ENCODE data around the gene NUDT22.
A peak's percentile ranks its signal among the peaks of the same experiment; 100 is the strongest.

The NUDT22 gene

GRCh38 chr11:64235437-64236161, 9.5 kb downstream of the NUDT22 start:
- Histone ChIP-seq H3K4me3 (ENCODE audit: low read length) (no peak overlapping the region), H3K4me1 (ENCODE audit: insufficient read depth, low read length) (peaks cover 14% of the 10 kb centered on the region), H2AFZ (ENCODE audit: low read depth, low read length) (no peak overlapping the region), H3K36me3 (ENCODE audit: insufficient read depth, low read length) (no peaks in the 10 kb centered on the region), H3K27me3 (ENCODE audit: insufficient read depth, low read length) (no peaks in the 10 kb centered on the region), H3K9me3 (ENCODE audit: low read length) (no peaks in the 10 kb centered on the region)

GRCh38 chr11:64237484-64237951, 11.4 kb downstream of the NUDT22 start:
- Histone ChIP-seq H3K4me1 (ENCODE audit: insufficient read depth, low read length) (peaks cover 13% of the 10 kb centered on the region), H3K4me3 (ENCODE audit: low read length) (no peak overlapping the region), H3K36me3 (ENCODE audit: insufficient read depth, low read length) (no peaks in the 10 kb centered on the region), H3K9me3 (ENCODE audit: low read length) (no peaks in the 10 kb centered on the region), H3K27me3 (ENCODE audit: insufficient read depth, low read length) (no peaks in the 10 kb centered on the region), H2AFZ (ENCODE audit: low read depth, low read length) (no peak overlapping the region)

GRCh38 chr11:64238076-64238475, 12.0 kb downstream of the NUDT22 start:
- no peak overlapping the region for H3K4me3 ChIP-seq (ENCODE audit: low read length)
- H3K27me3 ChIP-seq (ENCODE audit: insufficient read depth, low read length), result no peaks in the 10 kb centered on the region
- peaks cover 15% of the 10 kb centered on the region for H3K4me1 ChIP-seq (ENCODE audit: insufficient read depth, low read length)
- no peak overlapping the region for H2AFZ ChIP-seq (ENCODE audit: low read depth, low read length)
- H3K9me3 ChIP-seq (ENCODE audit: low read length), result no peaks in the 10 kb centered on the region
- H3K36me3 ChIP-seq (ENCODE audit: insufficient read depth, low read length), result peaks cover 2% of the 10 kb centered on the region

GRCh38 chr11:64238999-64239398, 12.9 kb downstream of the NUDT22 start:
- H2AFZ ChIP-seq (ENCODE audit: low read depth, low read length), result no peak overlapping the region
- no peaks in the 10 kb centered on the region for H3K27me3 ChIP-seq (ENCODE audit: insufficient read depth, low read length)
- peaks cover 17% of the 10 kb centered on the region for H3K4me1 ChIP-seq (ENCODE audit: insufficient read depth, low read length)
- H3K9me3 ChIP-seq (ENCODE audit: low read length), result no peaks in the 10 kb centered on the region
- peaks cover 11% of the 10 kb centered on the region for H3K36me3 ChIP-seq (ENCODE audit: insufficient read depth, low read length)
- no peak overlapping the region for H3K4me3 ChIP-seq (ENCODE audit: low read length)

GRCh38 chr11:64239662-64240434, 13.8 kb downstream of the NUDT22 start:
- Histone ChIP-seq H2AFZ (ENCODE audit: low read depth, low read length) (no peak overlapping the region), H3K4me3 (ENCODE audit: low read length) (peak overlapping the region; percentile 89)

GRCh38 chr11:64240435-64241240, 14.6 kb downstream of the NUDT22 start, which contains the start of gene FKBP2:
Gene FKBP2, plus strand, starts transcription at chr11:64241095. Its CDS starts 1,293 bp downstream, at chr11:64242388.
- no peaks in the 10 kb centered on the region for H3K9me3 ChIP-seq (ENCODE audit: low read length)
- peaks cover 25% of the 10 kb centered on the region for H3K4me1 ChIP-seq (ENCODE audit: insufficient read depth, low read length)
- no peaks in the 10 kb centered on the region for H3K27me3 ChIP-seq (ENCODE audit: insufficient read depth, low read length)
- H2AFZ ChIP-seq (ENCODE audit: low read depth, low read length), result peak within 1 kb of the TSS; percentile 23
- H3K4me3 ChIP-seq (ENCODE audit: low read length), result peak within 1 kb of the TSS; percentile 89
- H3K36me3 ChIP-seq (ENCODE audit: insufficient read depth, low read length), result peaks cover 15% of the 10 kb centered on the region

More at GRCh38 chr11:64239662-64240434, 13.8 kb downstream of the NUDT22 start:
- no peaks in the 10 kb centered on the region for H3K27me3 ChIP-seq (ENCODE audit: insufficient read depth, low read length)
- peaks cover 17% of the 10 kb centered on the region for H3K4me1 ChIP-seq (ENCODE audit: insufficient read depth, low read length)
- no peaks in the 10 kb centered on the region for H3K9me3 ChIP-seq (ENCODE audit: low read length)
- H3K36me3 ChIP-seq (ENCODE audit: insufficient read depth, low read length), result peaks cover 15% of the 10 kb centered on the region

- H3K4me3 ChIP-seq (ENCODE audit: low read length), result peak overlapping the region; percentile 89
Observed at GRCh38 chr11:64241241-64241490, 15.1 kb downstream of the NUDT22 start.

GRCh38 chr11:64241491-64242374, 15.7 kb downstream of the NUDT22 start:
- Histone ChIP-seq H3K9me3 (ENCODE audit: low read length) (no peaks in the 10 kb centered on the region), H3K27me3 (ENCODE audit: insufficient read depth, low read length) (no peaks in the 10 kb centered on the region), H3K36me3 (ENCODE audit: insufficient read depth, low read length) (peaks cover 15% of the 10 kb centered on the region), H3K4me1 (ENCODE audit: insufficient read depth, low read length) (peaks cover 27% of the 10 kb centered on the region), H3K4me3 (ENCODE audit: low read length) (peak overlapping the region; percentile 89), H2AFZ (ENCODE audit: low read depth, low read length) (no peak overlapping the region)

More at GRCh38 chr11:64241241-64241490, 15.1 kb downstream of the NUDT22 start:
- peak overlapping the region; percentile 23 for H2AFZ ChIP-seq (ENCODE audit: low read depth, low read length)
- H3K4me1 ChIP-seq (ENCODE audit: insufficient read depth, low read length), result peaks cover 27% of the 10 kb centered on the region
- peaks cover 15% of the 10 kb centered on the region for H3K36me3 ChIP-seq (ENCODE audit: insufficient read depth, low read length)
- no peaks in the 10 kb centered on the region for H3K9me3 ChIP-seq (ENCODE audit: low read length)
- no peaks in the 10 kb centered on the region for H3K27me3 ChIP-seq (ENCODE audit: insufficient read depth, low read length)

- Histone ChIP-seq H3K27me3 (ENCODE audit: insufficient read depth, low read length) (no peaks in the 10 kb centered on the region), H3K4me3 (ENCODE audit: low read length) (no peak overlapping the region), H2AFZ (ENCODE audit: low read depth, low read length) (no peak overlapping the region), H3K9me3 (ENCODE audit: low read length) (no peaks in the 10 kb centered on the region), H3K4me1 (ENCODE audit: insufficient read depth, low read length) (peaks cover 39% of the 10 kb centered on the region), H3K36me3 (ENCODE audit: insufficient read depth, low read length) (peaks cover 15% of the 10 kb centered on the region)
Observed at GRCh38 chr11:64243236-64243854, 17.3 kb downstream of the NUDT22 start.

- Histone ChIP-seq H3K4me1 (ENCODE audit: insufficient read depth, low read length) (peaks cover 41% of the 10 kb centered on the region), H3K4me3 (ENCODE audit: low read length) (no peak overlapping the region), H3K9me3 (ENCODE audit: low read length) (no peaks in the 10 kb centered on the region)
Observed at GRCh38 chr11:64244107-64244506, 18.0 kb downstream of the NUDT22 start.

GRCh38 chr11:64244966-64245365, 18.9 kb downstream of the NUDT22 start:
- peaks cover 15% of the 10 kb centered on the region for H3K36me3 ChIP-seq (ENCODE audit: insufficient read depth, low read length)
- H3K27me3 ChIP-seq (ENCODE audit: insufficient read depth, low read length), result no peaks in the 10 kb centered on the region
- H3K4me1 ChIP-seq (ENCODE audit: insufficient read depth, low read length), result peaks cover 44% of the 10 kb centered on the region
- H3K4me3 ChIP-seq (ENCODE audit: low read length), result peak overlapping the region; percentile 85
- no peak overlapping the region for H2AFZ ChIP-seq (ENCODE audit: low read depth, low read length)
- H3K9me3 ChIP-seq (ENCODE audit: low read length), result no peaks in the 10 kb centered on the region

More at GRCh38 chr11:64244107-64244506, 18.0 kb downstream of the NUDT22 start:
- peaks cover 15% of the 10 kb centered on the region for H3K36me3 ChIP-seq (ENCODE audit: insufficient read depth, low read length)
- no peaks in the 10 kb centered on the region for H3K27me3 ChIP-seq (ENCODE audit: insufficient read depth, low read length)
- H2AFZ ChIP-seq (ENCODE audit: low read depth, low read length), result no peak overlapping the region

GRCh38 chr11:64245401-64245796, 19.3 kb downstream of the NUDT22 start:
- H3K36me3 ChIP-seq (ENCODE audit: insufficient read depth, low read length), result peaks cover 15% of the 10 kb centered on the region
- no peaks in the 10 kb centered on the region for H3K27me3 ChIP-seq (ENCODE audit: insufficient read depth, low read length)
- no peaks in the 10 kb centered on the region for H3K9me3 ChIP-seq (ENCODE audit: low read length)
- peaks cover 43% of the 10 kb centered on the region for H3K4me1 ChIP-seq (ENCODE audit: insufficient read depth, low read length)
- peak overlapping the region; percentile 85 for H3K4me3 ChIP-seq (ENCODE audit: low read length)
- no peak overlapping the region for H2AFZ ChIP-seq (ENCODE audit: low read depth, low read length)

Data from neuron (in vitro differentiated cells).